GM03348 (cell line): Measurements from ENCODE around the gene PERM1.
A peak's percentile ranks its signal among the peaks of the same experiment; 100 is the strongest.

Experiments
- DNase-seq: peaks from one replicate; pipeline ENCODE4 v3.0.0; 2012; ENCODE audit warnings: low spot score

The PERM1 gene

DNA sequence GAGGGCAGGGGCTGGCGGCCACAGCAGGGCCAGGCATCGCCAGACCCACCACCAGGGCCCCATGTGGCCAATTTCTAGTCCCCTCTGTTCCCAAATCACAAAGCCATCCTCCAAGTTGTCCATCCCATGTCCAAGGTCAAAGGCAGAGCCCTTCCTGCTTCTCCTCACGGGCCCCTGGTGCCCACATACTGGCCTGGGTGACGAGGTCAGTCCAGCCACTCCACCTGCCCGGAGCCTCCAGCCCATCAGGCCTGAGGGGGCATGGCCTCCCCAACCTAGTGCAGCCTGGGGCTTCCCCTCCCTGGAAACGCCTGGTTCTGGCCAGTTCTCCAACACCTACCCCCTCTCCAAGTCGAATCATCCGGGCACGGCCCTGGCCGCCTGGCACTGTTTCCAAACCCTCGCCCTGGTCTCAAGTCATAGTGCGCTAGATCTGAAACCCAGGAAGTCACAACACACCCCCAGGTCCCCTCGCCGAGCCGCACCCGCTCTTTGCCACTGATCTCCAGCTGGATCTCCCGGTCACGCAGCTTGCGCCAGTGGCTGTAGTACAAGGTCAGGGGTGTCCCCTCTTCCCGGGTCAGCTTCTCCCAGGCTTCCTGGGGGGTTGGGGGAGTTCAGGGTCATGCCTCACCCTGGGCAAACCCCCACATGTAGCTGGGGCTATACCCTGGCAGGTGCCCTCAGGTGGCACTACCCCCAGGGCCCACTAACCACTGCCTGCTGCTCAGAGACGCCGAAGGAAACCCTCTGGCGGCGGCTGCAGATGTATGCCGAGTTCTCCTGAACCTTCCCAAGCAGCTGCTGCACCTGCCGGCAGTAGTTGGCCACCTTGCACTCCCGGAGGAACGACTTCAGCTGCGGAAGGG, 36.0 kb downstream of the PERM1 start:
- DNase-seq: no peak

DNA sequence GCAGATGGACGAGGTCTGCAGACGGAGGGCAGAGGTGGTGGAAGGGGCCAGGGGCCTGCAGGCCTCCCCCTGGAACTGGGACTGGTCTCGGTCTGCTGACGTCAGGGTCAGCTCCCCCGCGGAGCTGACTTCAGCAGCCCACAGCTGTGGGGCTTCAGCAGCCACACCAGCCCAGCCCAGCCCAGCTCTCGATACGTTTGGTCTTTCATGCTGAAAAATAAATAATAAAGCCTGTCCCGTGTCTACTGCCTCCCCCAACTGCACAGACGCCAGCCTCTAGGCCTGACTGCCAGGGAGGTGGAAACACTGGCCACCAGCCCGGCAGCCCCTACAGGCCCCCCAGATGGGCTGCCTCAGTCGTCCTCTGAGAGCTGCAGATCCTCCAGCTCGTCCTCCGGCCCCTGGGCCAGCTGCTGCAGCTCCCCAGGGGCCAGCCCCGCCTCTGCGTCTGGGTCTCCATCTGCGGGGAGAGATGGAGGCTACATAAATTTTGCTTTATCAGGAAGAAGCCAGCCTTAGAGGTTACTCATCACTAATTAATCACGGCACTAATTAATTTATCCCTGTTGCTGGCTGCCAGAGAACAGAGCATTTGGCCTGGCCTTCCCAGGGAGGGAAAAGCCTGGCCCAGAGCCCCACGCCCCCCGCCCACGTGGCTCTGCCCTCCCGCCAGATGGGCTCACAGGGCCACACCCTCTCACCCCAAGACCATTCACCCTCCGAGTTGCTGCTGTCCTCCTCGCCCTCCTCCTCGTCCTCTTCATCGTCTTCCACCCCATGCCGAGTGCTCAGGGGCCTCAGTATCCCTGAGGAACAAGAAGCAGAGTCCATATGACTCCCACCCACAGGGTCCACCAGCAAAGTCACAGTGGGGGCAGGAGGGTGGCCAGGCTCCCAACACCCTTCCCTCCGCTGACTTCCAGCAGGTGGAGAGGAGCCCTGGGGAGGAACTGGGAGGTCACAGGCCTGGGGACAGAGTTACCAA, 37.3 kb downstream of the PERM1 start:
- DNase-seq: peak; percentile 52

DNA sequence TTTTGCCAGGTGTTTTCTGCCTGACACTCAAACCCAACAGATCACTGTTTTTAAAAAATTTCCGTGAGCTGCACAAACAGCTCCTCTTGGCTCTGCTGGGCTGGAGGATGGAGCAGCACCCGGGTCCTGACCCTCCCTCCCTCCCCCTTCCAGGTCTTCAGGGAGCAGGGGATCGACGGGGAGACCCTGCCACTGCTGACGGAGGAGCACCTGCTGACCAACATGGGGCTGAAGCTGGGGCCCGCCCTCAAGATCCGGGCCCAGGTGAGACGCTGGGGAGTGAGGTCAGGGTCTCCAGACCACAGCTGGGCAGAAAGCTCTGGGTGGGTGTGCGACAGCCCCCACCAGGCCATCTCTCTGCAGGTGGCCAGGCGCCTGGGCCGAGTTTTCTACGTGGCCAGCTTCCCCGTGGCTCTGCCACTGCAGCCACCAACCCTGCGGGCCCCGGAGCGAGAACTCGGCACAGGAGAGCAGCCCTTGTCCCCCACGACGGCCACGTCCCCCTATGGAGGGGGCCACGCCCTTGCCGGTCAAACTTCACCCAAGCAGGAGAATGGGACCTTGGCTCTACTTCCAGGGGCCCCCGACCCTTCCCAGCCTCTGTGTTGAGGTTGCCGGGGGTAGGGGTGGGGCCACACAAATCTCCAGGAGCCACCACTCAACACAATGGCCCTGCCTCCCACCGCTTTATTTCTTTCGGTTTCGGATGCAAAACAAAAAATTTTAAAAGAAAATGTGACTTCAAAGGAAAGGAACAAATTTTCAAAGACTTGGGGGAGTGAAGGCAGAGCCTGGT, 38.1 kb downstream of the PERM1 start:
- DNase-seq: no peak

DNA sequence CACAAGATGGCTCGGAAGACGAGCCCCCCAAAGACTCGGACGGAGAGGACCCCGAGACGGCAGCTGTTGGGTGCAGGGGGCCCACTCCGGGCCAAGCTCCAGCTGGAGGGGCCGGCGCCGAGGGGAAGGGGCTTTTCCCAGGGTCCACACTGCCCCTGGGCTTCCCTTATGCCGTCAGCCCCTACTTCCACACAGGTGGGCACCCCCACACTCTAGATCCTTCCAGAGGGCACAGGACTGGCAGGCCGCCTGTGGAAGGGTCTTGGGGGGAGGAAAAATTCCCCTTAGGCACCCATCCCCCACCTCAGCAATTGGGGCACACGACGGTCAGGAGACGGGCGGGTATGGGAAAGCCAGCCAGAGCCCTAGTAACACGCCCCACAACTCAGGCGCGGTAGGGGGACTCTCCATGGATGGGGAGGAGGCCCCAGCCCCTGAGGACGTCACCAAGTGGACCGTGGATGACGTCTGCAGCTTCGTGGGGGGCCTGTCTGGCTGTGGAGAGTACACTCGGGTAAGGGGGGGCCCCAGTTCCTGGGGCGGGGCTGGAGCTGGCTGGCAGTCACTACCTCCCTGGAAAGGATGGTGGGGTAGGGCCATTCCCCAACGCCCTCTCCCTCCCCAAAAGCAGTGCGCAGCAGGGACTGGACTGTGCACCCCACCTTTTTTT, 38.9 kb downstream of the PERM1 start:
- DNase-seq: no peak

DNA sequence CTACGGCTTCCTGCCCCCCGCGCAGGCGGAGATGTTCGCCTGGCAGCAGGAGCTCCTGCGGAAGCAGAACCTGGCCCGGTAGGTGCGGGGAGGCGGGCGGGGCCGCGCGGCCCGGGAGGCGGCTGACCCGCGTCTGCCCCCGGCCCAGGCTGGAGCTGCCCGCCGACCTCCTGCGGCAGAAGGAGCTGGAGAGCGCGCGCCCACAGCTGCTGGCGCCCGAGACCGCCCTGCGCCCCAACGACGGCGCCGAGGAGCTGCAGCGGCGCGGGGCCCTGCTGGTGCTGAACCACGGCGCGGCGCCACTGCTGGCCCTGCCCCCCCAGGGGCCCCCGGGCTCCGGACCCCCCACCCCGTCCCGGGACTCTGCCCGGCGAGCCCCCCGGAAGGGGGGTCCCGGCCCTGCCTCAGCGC, 39.5 kb downstream of the PERM1 start:
- DNase-seq: no peak

DNA sequence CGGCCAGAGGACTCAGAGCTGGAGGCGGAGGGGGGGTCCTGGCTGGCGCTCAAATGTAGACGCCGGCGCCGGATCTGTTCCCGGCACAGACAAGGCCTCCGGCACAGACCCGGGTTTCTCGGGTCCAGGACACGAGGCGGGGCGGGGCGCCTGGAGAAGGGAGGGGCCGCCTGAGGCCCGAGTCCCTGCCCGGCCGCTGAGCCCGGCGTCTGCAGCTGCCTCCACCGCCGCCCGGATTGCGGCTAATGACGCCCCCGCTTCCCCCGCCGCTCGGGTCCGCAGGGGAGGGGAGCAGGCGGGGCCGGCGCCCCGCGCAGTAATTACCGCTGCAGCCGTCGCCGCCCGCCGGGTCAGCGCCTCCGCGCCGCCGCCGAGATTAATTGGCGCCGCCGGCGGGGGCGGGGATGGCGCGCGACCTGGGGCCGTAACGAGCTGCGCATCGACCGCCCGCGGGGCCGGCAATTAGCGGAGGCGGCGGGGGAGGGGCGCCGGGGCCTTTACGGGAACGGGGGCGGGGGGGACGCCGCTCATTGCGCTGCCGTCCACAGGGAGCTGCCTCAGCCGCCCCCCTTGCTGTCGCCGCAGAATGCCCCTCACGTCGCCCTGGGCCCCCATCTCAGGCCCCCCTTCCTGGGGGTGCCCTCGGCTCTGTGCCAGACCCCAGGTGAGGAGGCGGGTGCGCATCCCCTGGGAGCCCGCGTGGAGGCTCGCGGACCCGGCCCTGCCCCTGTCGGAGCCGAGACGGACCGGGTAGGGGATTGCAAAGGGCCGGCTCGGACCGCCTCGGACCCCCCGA, 40.1 kb downstream of the PERM1 start:
- DNase-seq: peak; percentile 93

DNA sequence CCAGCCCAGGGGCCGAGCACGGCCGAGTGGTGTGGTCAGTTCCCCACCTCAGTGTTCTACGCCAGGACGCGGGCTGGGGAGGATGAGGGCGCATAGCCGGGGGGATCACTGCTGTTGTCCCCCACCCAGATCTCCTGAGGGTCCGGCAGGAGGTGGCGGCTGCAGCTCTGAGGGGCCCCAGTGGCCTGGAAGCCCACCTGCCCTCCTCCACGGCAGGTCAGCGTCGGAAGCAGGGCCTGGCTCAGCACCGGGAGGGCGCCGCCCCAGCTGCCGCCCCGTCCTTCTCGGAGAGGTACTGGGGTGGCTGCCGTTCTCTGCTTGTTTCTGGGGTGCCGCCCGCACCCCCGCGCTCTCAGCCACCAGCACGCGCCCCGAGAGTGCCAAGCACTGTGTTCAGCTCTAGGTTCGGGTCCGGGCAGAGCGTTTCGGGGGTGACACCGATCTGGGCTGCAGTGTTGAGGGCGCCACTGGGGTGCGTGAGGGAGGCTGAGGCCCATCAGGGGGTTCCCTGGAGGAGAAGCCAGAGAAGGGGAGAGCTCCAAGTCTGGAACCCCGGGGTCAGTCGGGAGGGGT, 40.8 kb downstream of the PERM1 start:
- no peak for DNase-seq

DNA sequence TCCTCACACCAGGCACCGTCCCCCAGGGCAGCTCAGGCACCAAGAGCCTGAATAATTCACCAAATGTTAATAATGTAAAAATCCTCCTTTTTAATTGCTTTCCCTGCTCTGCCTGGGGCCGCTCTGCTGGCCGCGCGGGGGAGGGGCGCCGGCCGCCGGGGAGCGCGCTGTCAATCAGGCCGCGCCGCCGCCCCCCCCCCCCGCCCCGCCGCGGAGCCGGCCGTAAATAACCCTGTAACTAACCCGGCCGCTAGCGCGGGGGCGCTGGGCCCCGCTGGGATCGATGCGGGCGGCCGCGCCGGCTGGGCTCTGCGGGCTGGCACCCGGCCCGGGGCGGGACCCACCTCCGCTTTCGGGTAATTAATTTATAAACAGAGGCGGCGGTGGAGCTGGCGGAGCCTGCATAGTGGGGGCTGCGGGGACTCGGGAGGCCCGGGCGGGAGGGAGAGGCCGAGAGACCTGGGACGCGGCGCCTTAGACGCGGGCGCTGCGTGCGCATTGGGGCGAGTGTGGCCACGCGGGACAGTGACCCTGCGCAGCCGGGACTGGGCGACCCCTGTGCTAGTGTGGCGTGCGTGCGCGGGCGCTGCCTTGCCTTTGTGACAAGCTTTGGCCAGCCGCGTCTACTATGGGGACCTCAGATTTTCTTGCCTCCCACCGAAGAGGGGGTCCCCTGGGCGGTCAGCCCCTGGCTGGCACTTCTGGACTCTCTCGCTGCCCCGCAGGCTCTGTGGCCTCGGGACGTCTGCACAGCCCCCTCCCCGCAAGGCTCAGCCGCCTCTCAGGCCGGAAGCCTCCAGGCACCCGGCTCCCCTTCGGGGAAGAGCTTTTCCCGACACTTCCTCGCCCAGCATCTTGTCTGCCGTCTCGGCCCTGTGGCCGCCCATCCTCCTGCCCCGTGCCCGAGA, 41.5 kb downstream of the PERM1 start:
- peak; percentile 82 for DNase-seq

DNA sequence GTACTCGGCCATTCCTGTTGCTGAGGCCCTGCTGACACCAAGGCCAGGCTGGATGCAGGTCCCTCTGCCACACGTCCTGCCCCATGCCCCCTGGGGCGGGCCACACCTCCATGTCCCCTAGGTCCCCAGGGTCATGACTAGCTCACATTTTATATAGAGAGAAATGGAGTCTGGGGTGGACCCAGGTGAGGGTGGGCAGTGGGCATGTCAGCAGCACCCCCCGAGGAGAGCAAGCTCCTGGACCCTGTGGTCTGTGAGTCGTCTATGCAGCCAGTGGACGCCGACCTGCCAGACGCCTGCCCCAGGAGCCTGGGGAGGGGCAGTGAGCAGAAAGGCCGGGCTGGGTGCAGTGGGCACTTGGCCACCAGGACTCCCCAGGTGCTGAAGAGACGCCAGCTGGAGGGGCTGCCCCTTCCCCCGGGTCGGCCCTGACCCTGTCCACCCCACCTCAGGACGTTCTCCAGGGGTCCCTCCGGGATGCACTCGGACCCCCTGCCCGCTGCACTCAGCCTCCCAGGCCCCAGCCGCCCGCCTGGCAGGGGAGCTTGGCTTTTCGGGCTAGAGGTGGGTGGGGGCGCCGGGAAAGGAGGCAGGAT, 42.3 kb downstream of the PERM1 start:
- no peak for DNase-seq

DNA sequence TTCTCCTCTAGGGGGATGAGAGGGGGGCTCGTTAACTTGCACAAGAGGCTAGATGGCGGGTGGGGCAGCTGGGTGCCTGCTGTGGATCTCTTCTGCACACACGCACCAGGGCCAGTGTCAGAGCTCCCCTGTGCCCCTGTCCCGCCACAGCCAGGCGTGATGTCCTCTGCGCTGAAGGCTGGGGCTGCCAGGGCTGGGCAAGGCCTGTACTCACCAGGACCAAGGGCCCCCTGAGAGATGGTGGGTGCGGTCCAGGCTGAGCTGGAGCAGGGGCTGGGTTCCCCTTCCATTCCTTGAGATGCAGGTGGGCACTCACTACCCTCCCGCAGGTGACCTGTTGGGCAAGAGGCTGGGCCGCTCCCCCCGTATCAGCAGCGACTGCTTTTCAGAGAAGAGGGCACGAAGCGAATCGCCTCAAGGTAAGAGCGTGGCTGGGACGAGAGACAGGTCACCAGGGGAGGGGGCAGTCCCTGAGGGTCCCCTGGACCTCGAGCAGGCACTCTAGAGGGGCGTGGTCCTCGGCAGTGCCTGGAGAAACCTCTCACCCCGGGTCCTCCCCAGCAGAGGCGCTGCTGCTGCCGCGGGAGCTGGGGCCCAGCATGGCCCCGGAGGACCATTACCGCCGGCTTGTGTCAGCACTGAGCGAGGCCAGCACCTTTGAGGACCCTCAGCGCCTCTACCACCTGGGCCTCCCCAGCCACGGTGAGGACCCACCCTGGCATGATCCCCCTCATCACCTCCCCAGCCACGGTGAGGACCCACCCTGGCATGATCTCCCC, 43.0 kb downstream of the PERM1 start:
- no peak for DNase-seq

DNA sequence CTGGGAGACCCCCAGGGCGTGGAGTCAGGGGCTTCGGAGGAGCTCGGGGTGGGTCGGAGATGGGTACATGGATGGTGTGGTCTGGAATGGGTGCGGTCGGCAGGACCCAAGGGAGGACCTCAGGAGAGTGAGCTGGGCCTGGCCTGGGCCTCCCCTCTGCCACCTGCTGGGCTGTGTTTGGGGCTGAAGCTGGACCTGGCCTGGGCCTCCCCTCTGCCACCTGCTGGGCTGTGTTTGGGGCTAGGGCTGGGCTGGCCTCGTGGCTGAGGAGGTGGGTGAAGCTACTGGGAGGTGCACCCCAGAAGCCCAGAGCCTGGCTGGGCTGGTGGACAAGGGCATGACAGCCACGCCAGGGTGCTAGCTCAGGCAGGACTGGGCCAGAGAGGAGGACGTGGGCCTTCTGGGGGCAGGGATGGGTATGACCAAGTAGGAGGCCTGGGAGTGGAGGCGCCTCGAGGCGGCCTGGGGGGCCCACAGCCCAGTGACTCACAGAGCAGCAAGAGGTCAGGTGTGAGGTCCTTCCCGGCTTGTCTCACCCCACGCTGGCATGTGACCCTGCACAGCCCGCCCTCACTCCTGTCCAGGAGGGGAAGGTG, 43.7 kb downstream of the PERM1 start:
- DNase-seq: peak; percentile 45

DNA sequence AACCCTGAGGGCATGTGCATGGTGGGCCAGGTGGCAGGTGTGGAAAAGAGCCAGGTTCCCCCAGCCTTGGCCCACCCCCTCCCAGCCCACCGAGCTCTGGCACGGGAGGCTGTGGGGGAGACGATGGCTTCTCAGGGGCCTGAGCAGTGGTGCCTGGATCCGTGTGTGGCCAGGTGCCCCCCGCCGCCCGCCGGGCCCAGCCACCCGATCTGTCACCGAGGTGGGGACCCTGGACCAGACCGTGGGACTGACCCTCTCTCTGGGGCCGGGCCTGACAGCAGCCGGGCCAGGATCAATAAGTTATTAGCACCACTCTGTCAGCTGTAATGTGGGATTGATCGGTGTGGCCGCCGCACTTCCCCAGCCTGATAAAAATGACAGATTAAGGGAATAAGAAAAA, 44.4 kb downstream of the PERM1 start:
- no peak for DNase-seq

DNA sequence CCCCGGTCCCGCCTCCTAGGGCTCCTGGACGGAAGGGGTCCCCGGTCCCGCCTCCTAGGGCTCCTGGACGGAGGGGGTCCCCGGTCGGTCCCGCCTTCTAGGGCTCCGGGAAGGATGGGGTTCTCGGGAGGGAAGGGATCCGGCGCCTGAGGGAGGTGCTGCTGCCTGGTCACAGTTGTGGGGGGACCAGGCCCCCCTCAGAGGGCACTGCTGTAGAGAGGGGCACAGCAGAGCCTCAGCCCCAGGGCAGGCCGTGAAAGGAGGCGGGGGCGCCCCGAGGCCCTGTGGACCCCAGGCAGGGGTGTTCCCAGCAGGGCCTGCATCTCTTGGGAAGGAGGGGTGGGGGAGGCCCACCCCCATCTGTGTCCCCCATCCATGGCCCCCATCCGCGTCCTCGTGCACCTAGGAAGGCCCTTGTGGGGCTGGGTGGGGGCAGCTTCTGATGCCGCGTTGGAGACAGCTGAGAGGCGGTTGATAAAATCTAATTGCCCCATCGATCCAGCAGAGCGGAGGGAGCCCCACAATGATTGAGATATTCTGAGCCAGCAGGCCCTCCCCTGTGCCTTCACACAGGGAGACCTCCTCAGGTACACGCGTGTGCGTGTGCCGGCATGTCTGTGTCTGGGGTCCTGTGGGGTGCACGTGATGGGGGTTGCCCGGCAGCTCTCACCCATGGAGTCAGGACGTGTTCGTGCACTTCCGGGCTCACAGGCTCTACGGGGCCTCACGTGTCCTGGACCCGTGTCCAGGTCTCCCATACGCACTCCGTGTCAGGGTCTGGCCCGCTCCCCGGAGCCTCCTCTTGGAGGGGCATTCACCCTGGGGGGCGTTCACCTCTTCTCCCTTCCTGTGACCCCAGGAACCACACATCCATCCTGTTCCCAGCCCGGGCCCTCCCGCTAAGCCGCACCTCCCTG, 45.3 kb downstream of the PERM1 start:
- DNase-seq: no peak

DNA sequence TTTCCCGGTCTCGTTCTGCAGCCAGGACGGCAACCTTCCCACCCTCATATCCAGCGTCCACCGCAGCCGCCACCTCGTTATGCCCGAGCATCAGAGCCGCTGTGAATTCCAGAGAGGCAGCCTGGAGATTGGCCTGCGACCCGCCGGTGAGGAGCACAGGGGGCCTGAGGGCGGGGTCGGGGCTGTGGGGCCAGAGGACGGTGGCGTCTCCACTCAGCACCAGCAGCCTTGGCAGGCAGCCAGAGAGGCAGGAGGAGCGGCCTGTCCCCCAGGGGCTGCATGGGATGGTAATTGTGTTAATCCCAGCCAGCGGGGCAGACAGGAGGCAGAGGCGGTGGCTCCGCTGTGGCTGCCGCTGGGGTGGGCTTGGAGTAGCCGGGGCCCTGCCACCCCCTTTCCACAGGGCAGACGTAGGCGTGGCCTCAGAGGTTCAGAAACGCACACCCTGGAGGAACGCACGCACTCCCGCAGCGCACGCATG, 46.1 kb downstream of the PERM1 start:
- DNase-seq: no peak

DNA sequence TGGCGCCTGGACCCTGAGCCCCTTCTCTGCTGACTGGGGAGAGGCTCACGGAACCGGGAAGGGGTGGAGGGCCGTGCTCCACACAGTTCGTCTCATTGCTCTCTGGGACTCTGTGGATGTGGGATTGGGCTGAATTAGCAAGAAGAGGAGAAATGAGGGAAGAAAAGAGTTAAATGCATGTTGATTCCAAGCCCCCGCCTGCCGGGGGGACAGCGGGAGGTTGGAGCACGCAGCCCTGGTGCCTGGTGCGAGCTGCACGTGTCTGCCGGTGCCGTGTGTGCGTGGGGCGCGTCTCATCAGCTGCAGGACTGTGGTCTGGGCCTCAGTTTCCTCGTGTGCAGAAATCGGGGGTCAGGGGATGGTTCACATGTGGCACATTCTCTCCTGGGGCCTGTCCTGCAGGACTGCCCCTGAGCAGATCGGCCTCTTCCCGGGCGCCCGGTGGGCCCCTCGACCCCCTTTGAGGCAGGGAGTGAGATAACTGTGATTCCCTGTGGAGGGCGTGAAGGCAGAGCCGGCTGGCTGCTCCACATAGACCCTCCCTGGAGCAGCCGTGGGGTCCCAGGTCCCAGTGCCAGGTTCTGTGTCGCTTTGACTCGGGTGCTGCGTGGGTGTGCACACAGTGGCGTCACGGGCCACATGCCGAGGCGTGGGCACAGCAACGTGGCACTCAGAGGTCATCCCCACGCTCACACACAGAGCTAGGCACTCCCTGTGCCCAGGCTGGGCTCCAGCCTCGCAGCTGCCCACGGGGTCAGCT, 46.7 kb downstream of the PERM1 start:
- DNase-seq: no peak

DNA sequence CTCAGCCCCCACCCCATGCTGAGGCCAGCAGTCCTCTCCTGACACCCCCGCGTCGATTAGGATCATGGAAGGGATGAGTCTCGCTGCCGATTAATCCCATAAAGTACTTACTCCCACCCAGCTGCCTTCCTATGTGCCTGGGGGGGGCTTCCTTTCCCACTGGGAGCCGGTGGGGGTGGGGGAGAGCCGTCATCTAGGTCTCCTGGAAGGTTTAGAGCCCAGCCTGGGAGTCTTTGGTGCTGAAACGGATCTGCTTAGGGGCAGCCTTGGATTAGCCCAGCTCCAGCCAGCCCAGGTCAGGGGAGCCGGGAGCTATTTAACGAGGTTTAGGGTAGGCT, 48.3 kb downstream of the PERM1 start:
- DNase-seq: no peak
